Lung (tissue), 12 donors: Measurements from ENCODE around the gene HDC. TPM values are rescaled to one million over a fixed set of nuclear protein-coding genes. Genes with fewer than 3 reads are reported as not detected.

Experiments used
- ATAC-seq: fragments of 200-7000 bp; cut with Tn5 transposase; one replicate; pipeline ENCODE4 v1.9.1; 2020; ENCODE audit warnings: moderate number of reproducible peaks; ENCODE audit not compliant: insufficient read depth, low FRiP score
- DNase-seq, 3 donors: peaks; one replicate each; pipeline ENCODE4 v3.0.0-alpha.2; 2013 to 2017
- H3K27ac ChIP-seq, 2 donors: one replicate each; pipeline ENCODE4 v1.5.1; 2013; ENCODE audit warnings: mild to moderate bottlenecking in 2 of 2, moderate library complexity in 2 of 2, control low read depth in 1 of 2, inconsistent platforms in 1 of 2, low read depth in 1 of 2, low read length in 1 of 2
- H3K27me3 ChIP-seq, 3 donors: one replicate each; pipeline ENCODE4 v1.5.1; 2013; ENCODE audit warnings: low read length in 2 of 3; ENCODE audit not compliant: control insufficient read depth in 3 of 3, insufficient read depth in 3 of 3
- H3K36me3 ChIP-seq, 4 donors: one replicate each; pipeline ENCODE4 v1.5.1; 2013; ENCODE audit warnings: low read length in 4 of 4, mild to moderate bottlenecking in 1 of 4, moderate library complexity in 1 of 4; ENCODE audit not compliant: control insufficient read depth in 4 of 4, insufficient read depth in 4 of 4
- H3K4me1 ChIP-seq, 5 donors: one replicate each; pipeline ENCODE4 v1.5.1; 2013; ENCODE audit warnings: low read length in 5 of 5, mild to moderate bottlenecking in 2 of 5, moderate library complexity in 1 of 5; ENCODE audit not compliant: control insufficient read depth in 5 of 5, insufficient read depth in 5 of 5
- H3K4me3 ChIP-seq: one replicate; pipeline ENCODE4 v1.5.1; 2013; ENCODE audit warnings: mild to moderate bottlenecking, control low read depth, moderate library complexity
- H3K9ac ChIP-seq, 2 donors: one replicate each; pipeline ENCODE4 v1.5.1; 2013; ENCODE audit warnings: low read length in 2 of 2, control low read depth in 1 of 2; ENCODE audit not compliant: insufficient read depth in 1 of 2
- H3K9me3 ChIP-seq, 4 donors: one replicate each; pipeline ENCODE4 v1.5.1; 2013; ENCODE audit warnings: low read length in 3 of 4, mild to moderate bottlenecking in 1 of 4, moderate library complexity in 1 of 4; ENCODE audit not compliant: control insufficient read depth in 4 of 4, insufficient read depth in 3 of 4
- CTCF ChIP-seq: IDR thresholded peaks from 2 replicates; pipeline ENCODE4 v1.5.1; 2012; ENCODE audit warnings: mild to moderate bottlenecking; ENCODE audit errors: control extremely low read depth, extremely low read depth
- WGBS, 2 donors: extraction: QIAGEN DNeasy Blood & Tissue Kit; methylation state at CpG; one replicate each; pipeline ENCODE4 v1.1.7; 2013; 5-methylcytosine and 5-hydroxymethylcytosine counted together
- polyA plus RNA-seq, 2 donors: library from polyadenylated mRNA; stranded (reverse); fragments of 200-250 nt; gene quantifications; one replicate each; pipeline ENCODE4 v1.2.1, GENCODE V29; 2013
- total RNA-seq, 2 donors: library from RNA; depleted of rRNA in 1 of 2; stranded (reverse); fragments of >200 nt in 1 of 2; gene quantifications; one replicate each; pipeline ENCODE4 v1.2.1, GENCODE V29; 2014 to 2021
- donor health status: control.
- donor health status: control.
- donor health status: Bipolar disorder and iron deficiency.
- donor health status: healthy.
- donor health status: DM: yes; HTN: yes; CAD: no.

The HDC gene
- total and polyA plus RNA-seq, 4 donors, result 0.57 to 8.6 (median 1.1) TPM

GRCh38 chr15:50227076-50227475 lies 38.5 kb downstream of the HDC start:
- no peak for TF ChIP-seq CTCF
- Histone ChIP-seq H3K27me3 (no peaks in the 10 kb centered on the region), H3K9ac (no peak overlapping the region), H3K4me3 (no peak overlapping the region), H3K27ac (no peak overlapping the region), H3K4me1 (no peaks in the 10 kb centered on the region), H3K9me3 (no peaks in the 10 kb centered on the region), H3K36me3 (no peaks in the 10 kb centered on the region)
- ATAC-seq (no peak), DNase-seq (no peak)
- WGBS, 2 donors, result 78 to 88% methylated on average over 5 of the region's 5 CpGs

- H3K27me3 ChIP-seq, result no peaks in the 10 kb centered on the region
- no peak for TF ChIP-seq CTCF
- H3K9ac ChIP-seq, result no peak overlapping the region
- H3K4me3 ChIP-seq, result no peak overlapping the region
- no peaks in the 10 kb centered on the region for H3K4me1 ChIP-seq
- WGBS, 2 donors, result 82 to 87% methylated on average over 3 of the region's 3 CpGs
- no peaks in the 10 kb centered on the region for H3K9me3 ChIP-seq
- DNase-seq, result peak in 1 of 3 donors; percentile 17
- no peak for ATAC-seq
- H3K36me3 ChIP-seq, result no peaks in the 10 kb centered on the region
- H3K27ac ChIP-seq, result no peak overlapping the region
These were observed 39.6 kb downstream of the HDC start for GRCh38 chr15:50225938-50226337.

GRCh38 chr15:50225057-50225456 lies 40.5 kb downstream of the HDC start:
- Histone ChIP-seq H3K4me3 (no peak overlapping the region), H3K9ac (no peak overlapping the region), H3K27ac (no peak overlapping the region), H3K27me3 (no peaks in the 10 kb centered on the region), H3K9me3 (no peaks in the 10 kb centered on the region), H3K36me3 (no peaks in the 10 kb centered on the region), H3K4me1 (no peaks in the 10 kb centered on the region)
- DNase-seq, result no peak
- WGBS, 2 donors, result 95 to 96% methylated on average over 1 of the region's 1 CpG
- no peak for ATAC-seq
- TF ChIP-seq CTCF, result no peak

- WGBS, 2 donors, result 75 to 78% methylated on average over 5 of the region's 5 CpGs
- TF ChIP-seq CTCF, result no peak
- Histone ChIP-seq H3K27ac (no peak overlapping the region), H3K9ac (no peak overlapping the region), H3K4me1 (no peaks in the 10 kb centered on the region), H3K27me3 (no peaks in the 10 kb centered on the region), H3K4me3 (no peak overlapping the region), H3K9me3 (no peaks in the 10 kb centered on the region), H3K36me3 (no peaks in the 10 kb centered on the region)
- ATAC-seq (no peak), DNase-seq (no peak)
These were observed 40.9 kb downstream of the HDC start for GRCh38 chr15:50224606-50225005.
